Activated CD8-positive, alpha-beta T cell treated with anti-CD3 and anti-CD28 coated beads, Interleukin-2, amount 10 ng/mL, durations not matched to agents 7 days and 5 days (primary cell): ENCODE measurements around the gene TJP3. TPM values are rescaled to one million over a fixed set of nuclear protein-coding genes. Genes with fewer than 3 reads are reported as not detected.
A peak's percentile ranks its signal among the peaks of the same experiment; 100 is the strongest.

ENCODE experiments used
- ATAC-seq: fragments of 150-1000 bp; cut with Tn5 transposase; one replicate; pipeline ENCODE4 v1.10.0; 2021; ENCODE audit warnings: moderate library complexity
- CTCF ChIA-PET: fragments of 350-600 bp; sonication (Branson Sonifier 250); formaldehyde crosslinking; loops from one replicate; lab custom pipeline; 2021; ENCODE audit warnings: antibody characterized with exemption; lab: Charles Lee
- POLR2A ChIA-PET: fragments of 350-600 bp; sonication (Branson Sonifier 250); formaldehyde crosslinking; loops from one replicate; lab custom pipeline; 2021; ENCODE audit warnings: antibody characterized with exemption; lab: Charles Lee
- DNase-seq: peaks from one replicate; pipeline ENCODE4 v3.0.0-alpha.2; 2020
- H3K27ac Mint-ChIP-seq: one replicate; pipeline ENCODE4 v1.8.0; 2021; ENCODE audit warnings: mild to moderate bottlenecking, mixed read lengths
- H3K27me3 Mint-ChIP-seq: one replicate; pipeline ENCODE4 v1.8.0; 2021; ENCODE audit warnings: low read depth, mixed read lengths
- H3K36me3 Mint-ChIP-seq: one replicate; pipeline ENCODE4 v1.8.0; 2021; ENCODE audit warnings: low read depth, mixed read lengths
- H3K4me1 Mint-ChIP-seq: one replicate; pipeline ENCODE4 v1.8.0; 2021; ENCODE audit warnings: low read depth, mixed read lengths
- H3K4me3 Mint-ChIP-seq: one replicate; pipeline ENCODE4 v1.8.0; 2021; ENCODE audit warnings: mild to moderate bottlenecking, mixed read lengths
- H3K9me3 Mint-ChIP-seq: one replicate; pipeline ENCODE4 v1.8.0; 2022; ENCODE audit warnings: mixed read lengths; ENCODE audit not compliant: insufficient read depth
- total RNA-seq, 2 experiments: library from RNA; stranded (reverse); gene quantifications; one replicate each; pipeline ENCODE4 v1.2.3, GENCODE V29; 2021

Gene TJP3
- total RNA-seq, 2 experiments from 2014 or later = 1.3 TPM

DNA sequence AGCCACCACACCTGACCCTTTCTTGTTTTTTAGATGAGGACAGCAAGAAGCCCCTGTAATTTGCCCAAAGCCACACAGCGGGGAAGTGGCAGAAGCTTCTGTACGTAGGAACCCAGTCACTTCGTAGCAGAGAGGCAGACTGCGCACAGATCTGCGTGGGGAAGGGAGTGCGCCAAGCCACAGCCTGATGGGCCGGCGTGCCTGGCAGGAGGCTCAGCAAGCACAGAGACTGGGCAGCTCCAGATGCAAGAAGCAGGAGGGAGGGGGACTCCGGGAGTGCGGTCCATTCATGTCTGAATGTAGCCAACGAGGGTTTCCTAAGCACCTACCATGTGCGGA lies 347 bp upstream of the TJP3 start:
- Mint-ChIP-seq H3K4me3 (no peak overlapping the region), H3K9me3 (no peaks in the 10 kb centered on the region), H3K4me1 (no peaks in the 10 kb centered on the region), H3K36me3 (no peaks in the 10 kb centered on the region), H3K27ac (no peak overlapping the region), H3K27me3 (no peaks in the 10 kb centered on the region)
- no peak for ATAC-seq
- CTCF ChIA-PET = interaction anchor here (1.0 to 1.6 kb wide), 3 partner anchors 42 to 114 kb away, joined by 3 to 4 read pairs (median 4); partner anchors contain the start of gene MRPL54
- POLR2A ChIA-PET = no interaction called here
- no peak for DNase-seq

DNA sequence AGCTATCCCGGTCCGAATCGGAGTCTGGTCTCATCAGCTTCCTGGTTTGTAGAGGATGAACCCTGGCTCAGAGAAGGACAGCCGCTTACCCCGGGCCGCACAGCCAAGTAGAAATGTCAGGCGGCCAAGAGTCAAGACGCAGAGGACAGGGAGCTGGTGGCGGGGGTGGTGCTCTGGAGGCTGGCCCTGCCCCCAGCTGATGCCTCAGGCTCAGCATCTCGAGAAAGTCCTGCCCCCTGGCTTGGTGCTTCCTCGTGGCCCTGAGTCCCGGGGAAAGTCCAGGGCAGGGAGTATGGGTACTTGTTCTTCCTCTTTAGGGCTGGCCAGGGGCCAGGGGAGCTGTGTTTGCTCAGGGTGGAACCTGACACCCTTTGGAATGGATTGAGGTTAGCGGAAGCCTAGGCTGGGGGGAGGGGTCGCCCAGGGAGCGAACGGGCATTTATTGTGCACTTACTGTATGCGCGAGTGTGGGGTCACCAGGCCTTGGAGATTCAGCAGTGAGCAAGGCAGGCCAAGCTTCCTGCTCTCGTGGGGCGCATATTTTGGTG lies 2.2 kb downstream of the TJP3 start:
- Mint-ChIP-seq H3K27ac (no peak overlapping the region), H3K9me3 (no peaks in the 10 kb centered on the region), H3K36me3 (no peaks in the 10 kb centered on the region), H3K4me3 (no peak overlapping the region), H3K27me3 (no peaks in the 10 kb centered on the region), H3K4me1 (peaks cover 3% of the 10 kb centered on the region)
- POLR2A ChIA-PET = interaction anchor here (0.7 kb wide), 1 partner anchor 13 kb away, joined by 3 read pairs; no protein-coding TSS in a partner anchor
- CTCF ChIA-PET = interaction anchor here (1.0 kb wide), 1 partner anchor 10 kb away, joined by 3 read pairs; the partner anchor contains the start of gene PIP5K1C
- DNase-seq (no peak), ATAC-seq (no peak)

DNA sequence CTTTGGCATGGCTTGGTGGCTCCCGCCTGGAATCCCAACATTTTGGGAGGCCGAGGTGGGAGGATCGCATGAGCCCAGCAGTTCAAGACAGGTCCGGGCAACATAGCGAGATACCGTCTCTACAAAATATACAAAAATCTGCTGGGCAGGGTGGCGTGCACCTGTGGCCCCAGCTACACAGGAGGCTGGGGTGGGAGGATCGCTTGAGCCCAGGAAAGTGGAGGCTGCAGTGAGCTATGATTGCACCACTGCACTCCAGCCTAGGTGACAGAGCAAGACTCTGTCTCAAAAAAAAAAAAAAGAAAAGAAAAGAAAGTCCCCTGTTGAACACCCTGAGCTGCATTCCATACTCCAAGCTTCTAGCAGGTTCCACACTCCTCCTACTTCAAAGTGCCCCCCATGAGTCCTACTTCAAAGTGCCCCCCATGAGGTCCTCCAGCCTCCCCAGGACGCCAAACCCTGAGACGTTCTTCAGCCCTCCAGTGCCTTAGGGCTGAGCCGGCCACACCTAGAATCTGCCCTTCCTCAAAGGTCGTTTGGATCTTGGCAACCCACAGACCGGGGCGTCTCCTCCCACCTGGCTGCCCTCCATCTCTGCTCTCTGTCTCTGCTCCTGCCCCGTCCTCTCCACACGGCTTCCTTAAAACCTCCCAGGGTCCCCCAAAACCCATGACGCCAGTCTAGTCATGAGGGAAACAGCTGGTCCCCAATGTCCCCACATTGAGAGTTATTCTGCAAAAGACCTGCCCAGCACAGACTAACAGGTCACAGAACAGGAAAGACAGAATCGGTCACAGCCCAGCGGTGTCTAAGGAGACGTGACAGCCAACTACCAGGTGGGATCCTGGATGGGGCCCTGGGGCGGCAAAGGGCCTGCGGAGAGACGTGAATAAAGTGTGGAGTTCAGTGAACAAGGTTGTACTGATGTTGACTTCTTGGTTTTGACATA lies 4.8 kb downstream of the TJP3 start:
- Mint-ChIP-seq H3K9me3 (no peaks in the 10 kb centered on the region), H3K4me3 (no peak overlapping the region), H3K36me3 (no peaks in the 10 kb centered on the region), H3K4me1 (peaks cover 3% of the 10 kb centered on the region), H3K27ac (no peak overlapping the region), H3K27me3 (no peaks in the 10 kb centered on the region)
- no peak for ATAC-seq
- ChIA-PET POLR2A (no interaction called here), CTCF (no interaction called here)
- no peak for DNase-seq

DNA sequence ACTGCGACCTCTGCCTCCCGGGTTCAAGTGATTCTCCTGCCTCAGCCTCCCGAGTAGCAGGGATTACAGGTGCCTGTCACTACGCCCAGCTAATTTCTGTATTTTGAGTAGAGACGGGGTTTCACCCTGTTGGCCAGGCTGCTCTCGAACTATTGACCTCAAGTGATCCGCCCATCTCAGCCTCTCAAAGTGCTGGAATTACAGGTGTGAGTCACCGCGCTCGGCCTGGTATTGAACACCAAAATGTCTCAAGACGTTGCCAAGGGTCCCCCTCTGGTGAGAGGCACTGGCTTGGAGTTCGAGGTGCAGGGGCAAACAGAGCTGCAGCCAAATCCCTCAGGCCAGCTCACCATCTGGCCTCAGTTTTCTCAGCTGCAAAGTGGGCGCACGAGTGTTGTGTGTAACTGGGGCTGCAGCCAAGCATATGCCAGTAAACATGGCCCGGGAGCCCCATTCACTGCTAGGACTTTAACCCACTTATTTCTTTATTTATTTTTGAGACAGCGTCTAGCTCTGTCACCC lies 8.0 kb downstream of the TJP3 start:
- Mint-ChIP-seq H3K27ac (no peak overlapping the region), H3K4me3 (no peak overlapping the region), H3K9me3 (no peaks in the 10 kb centered on the region), H3K27me3 (no peaks in the 10 kb centered on the region), H3K4me1 (peaks cover 5% of the 10 kb centered on the region), H3K36me3 (no peaks in the 10 kb centered on the region)
- ChIA-PET POLR2A (no interaction called here), CTCF (no interaction called here)
- ATAC-seq (no peak), DNase-seq (no peak)

DNA sequence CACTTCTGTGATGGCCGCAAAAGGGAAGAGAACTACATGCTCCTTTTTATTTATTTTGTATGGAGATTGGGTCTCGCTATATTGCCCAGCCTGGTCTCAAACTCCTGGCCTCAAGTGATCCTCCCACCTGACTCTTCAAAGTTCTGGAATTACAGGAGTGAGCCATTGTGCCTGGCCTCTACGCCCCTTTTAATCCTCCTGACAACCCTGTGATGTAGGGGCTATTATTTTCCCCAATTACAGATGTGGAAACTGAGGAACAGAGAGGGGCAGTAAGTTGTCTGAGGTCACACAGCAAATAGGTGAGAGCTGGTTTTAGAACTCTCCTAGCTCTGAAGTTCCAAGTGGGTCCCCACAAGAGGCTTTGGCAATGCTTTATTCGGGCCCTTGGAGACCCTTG lies 11.7 kb downstream of the TJP3 start:
- H3K4me3 Mint-ChIP-seq = no peak overlapping the region
- ATAC-seq = no peak
- peaks cover 12% of the 10 kb centered on the region for H3K4me1 Mint-ChIP-seq
- peaks cover 14% of the 10 kb centered on the region for H3K27me3 Mint-ChIP-seq
- no peaks in the 10 kb centered on the region for H3K36me3 Mint-ChIP-seq
- POLR2A ChIA-PET = interaction anchor here (1.1 kb wide), 1 partner anchor 43 kb away, joined by 3 read pairs; the partner anchor contains the start of gene MRPL54
- no peak overlapping the region for H3K27ac Mint-ChIP-seq
- DNase-seq = no peak
- CTCF ChIA-PET = interaction anchor here (1.1 kb wide), 1 partner anchor 102 kb away, joined by 5 read pairs; no protein-coding TSS in a partner anchor
- H3K9me3 Mint-ChIP-seq = no peaks in the 10 kb centered on the region

DNA sequence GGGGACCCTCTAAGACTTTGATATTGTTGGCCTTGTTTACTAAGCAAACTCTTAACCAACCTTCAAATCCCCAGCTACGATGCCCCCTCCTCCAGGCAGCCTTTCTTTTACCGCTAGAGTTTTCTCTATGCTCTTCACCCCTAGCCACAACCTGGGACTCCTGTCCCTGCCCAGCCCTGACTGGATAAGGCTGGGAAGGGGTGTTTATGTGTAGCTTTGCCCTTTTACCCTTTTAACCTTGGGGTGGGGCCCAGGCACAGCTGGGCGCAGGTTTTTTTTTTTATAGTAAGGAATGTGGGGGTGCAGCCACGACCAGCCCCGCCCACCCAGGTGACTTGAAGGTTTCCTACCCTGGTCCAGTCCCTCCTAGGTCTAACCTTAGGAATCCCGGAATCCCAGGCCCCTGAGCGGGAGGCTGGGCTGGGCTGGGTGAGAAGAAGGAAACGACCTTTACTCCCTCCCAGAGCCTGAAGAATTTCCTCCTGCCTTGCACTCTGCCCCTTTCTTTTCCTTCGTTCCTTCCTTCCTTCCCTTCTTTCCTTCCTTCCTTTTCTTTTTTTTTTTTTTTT lies 12.2 kb downstream of the TJP3 start:
- no peaks in the 10 kb centered on the region for H3K36me3 Mint-ChIP-seq
- no peak overlapping the region for H3K27ac Mint-ChIP-seq
- no peak for ATAC-seq
- peaks cover 19% of the 10 kb centered on the region for H3K27me3 Mint-ChIP-seq
- ChIA-PET POLR2A (no interaction called here), CTCF (interaction anchor here (1.1 kb wide), 1 partner anchor 102 kb away, joined by 5 read pairs; no protein-coding TSS in a partner anchor)
- H3K4me1 Mint-ChIP-seq = peaks cover 16% of the 10 kb centered on the region
- DNase-seq = no peak
- H3K9me3 Mint-ChIP-seq = no peaks in the 10 kb centered on the region
- no peak overlapping the region for H3K4me3 Mint-ChIP-seq

DNA sequence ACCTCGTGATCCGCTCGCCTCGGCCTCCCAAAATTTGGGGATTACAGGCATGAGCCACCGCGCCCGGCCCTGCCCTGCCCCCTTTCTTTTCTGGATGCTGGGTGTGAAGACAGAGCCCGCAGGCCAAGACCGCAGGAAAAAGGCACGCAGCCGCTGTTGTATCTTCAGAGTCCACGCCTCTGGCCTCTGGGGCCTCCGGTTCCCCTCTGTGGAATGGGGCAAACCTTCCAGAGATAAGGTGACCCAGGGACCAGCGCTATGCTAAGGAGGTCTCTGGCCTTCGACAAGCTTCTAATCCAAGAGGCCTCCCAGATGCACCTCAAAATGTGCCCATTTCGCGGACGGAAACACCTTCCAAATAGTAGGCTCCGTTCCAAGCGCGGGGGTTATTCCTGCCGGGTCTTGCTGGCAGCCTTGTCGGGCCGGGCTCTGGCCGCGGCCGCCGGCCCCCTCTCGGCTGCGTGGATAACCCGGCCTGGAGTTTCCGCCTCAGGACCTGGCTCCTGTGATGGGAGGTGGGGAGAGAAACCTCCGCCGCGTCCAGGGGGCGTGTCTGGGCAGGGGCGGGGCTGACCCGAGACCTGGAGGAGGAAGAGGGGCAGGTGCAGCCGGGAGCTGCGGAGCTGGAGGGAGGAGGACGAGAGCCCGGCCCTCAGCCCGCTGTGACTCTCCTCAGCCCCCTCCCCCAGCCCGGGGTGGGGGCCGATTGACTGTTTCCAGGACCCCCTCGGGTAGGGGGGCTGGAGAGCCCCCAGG lies 13.1 kb downstream of the TJP3 start:
- DNase-seq = peak; percentile 85
- peaks cover 19% of the 10 kb centered on the region for H3K27me3 Mint-ChIP-seq
- ChIA-PET CTCF (interaction anchor here (1.2 kb wide), 1 partner anchor 101 kb away, joined by 3 read pairs; no protein-coding TSS in a partner anchor), POLR2A (interaction anchor here (0.6 kb wide), 1 partner anchor 17 kb away, joined by 3 read pairs; no protein-coding TSS in a partner anchor)
- no peaks in the 10 kb centered on the region for H3K9me3 Mint-ChIP-seq
- H3K36me3 Mint-ChIP-seq = no peaks in the 10 kb centered on the region
- H3K4me1 Mint-ChIP-seq = peaks cover 16% of the 10 kb centered on the region
- peak overlapping the region; percentile 51 for H3K4me3 Mint-ChIP-seq
- H3K27ac Mint-ChIP-seq = no peak overlapping the region
- ATAC-seq = peak; percentile 80

DNA sequence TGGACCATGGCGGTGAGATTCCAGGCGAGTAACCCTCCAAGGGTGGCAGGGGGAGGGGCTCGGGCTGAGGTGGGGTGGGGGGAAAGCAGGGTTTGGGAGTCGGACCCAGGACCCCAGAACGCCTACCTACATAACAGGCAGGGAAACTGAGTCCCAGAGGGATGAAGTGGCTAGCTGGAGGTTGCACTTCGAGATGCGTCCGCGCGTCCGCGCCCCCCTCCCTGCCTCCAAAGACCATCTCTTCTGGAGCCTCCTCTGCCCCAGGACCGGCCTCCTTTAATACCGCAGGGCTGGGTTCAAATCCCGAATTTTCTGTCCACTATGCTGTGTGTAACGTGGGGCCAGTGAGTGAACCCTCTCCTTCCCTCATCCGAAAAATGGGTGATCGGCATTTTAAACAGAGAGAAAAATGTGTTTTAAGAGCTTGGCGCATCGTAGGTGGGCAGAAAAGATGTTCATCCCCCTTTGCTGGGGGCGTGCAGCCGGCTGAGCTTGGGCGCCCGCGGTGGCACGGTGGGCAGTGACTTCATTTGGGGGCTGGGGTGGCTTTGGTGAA lies 13.8 kb downstream of the TJP3 start:
- ChIA-PET POLR2A (no interaction called here), CTCF (interaction anchor here (1.2 kb wide), 1 partner anchor 100 kb away, joined by 3 read pairs; no protein-coding TSS in a partner anchor)
- ATAC-seq = no peak
- H3K27me3 Mint-ChIP-seq = peaks cover 19% of the 10 kb centered on the region
- no peak overlapping the region for H3K4me3 Mint-ChIP-seq
- peaks cover 16% of the 10 kb centered on the region for H3K4me1 Mint-ChIP-seq
- DNase-seq = no peak
- no peak overlapping the region for H3K27ac Mint-ChIP-seq
- H3K36me3 Mint-ChIP-seq = no peaks in the 10 kb centered on the region
- H3K9me3 Mint-ChIP-seq = no peaks in the 10 kb centered on the region

DNA sequence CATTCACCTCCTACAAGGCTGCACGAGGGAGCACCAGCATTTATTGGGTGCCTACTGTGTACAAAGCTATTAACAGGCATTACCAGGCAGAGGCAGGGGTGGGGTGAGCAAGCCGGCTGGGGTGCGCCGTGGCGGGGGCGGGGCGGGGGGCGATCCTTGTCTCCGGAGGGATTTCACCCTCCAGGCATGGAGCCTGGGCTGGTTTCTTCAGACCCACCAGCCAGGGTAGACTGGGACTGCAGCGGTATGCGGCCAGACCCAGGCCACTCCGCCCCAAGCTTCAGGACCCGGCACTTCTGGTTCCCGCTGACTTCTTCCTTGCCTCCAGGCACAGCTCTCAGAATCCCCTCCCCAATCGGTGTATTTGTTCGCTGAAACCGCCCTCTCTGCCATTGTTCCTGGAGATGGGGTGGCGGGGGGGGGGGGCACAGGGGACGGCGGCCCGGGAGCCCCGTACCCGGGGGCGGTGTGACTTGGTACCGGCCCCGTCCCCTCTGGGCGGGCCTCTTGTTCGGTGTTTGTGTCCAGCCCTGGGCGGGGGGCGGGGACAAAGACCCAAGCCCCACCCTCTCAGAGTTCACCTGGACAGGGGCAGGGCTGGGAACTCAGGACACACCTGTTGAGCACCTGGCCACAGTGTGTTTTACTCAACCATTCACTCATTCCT lies 14.4 kb downstream of the TJP3 start:
- ATAC-seq = no peak
- ChIA-PET POLR2A (no interaction called here), CTCF (interaction anchor here (1.2 kb wide), 1 partner anchor 100 kb away, joined by 3 read pairs; no protein-coding TSS in a partner anchor)
- no peak for DNase-seq
- Mint-ChIP-seq H3K27me3 (peaks cover 19% of the 10 kb centered on the region), H3K4me3 (no peak overlapping the region), H3K4me1 (peaks cover 16% of the 10 kb centered on the region), H3K9me3 (no peaks in the 10 kb centered on the region), H3K36me3 (no peaks in the 10 kb centered on the region), H3K27ac (no peak overlapping the region)

DNA sequence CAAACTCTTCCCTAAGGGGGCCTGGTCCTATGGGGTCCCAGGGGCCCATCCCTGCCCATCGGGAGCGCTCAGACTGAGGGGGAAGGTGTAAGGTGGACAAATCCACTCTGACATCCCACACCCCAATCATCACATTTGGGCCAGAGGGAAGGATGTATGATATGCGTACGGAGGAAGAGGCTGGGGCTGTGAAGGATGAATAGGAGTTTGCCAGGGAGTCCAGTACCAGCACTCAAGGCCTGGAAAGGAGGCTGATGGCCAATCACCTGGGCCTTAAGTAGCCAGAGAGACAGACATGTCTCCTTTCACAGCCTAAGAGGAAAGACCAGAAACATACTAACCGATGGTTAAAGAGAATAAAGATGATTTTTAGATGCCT lies 14.9 kb downstream of the TJP3 start:
- DNase-seq (no peak), ATAC-seq (no peak)
- Mint-ChIP-seq H3K27me3 (peaks cover 19% of the 10 kb centered on the region), H3K4me1 (peaks cover 16% of the 10 kb centered on the region), H3K9me3 (no peaks in the 10 kb centered on the region), H3K36me3 (no peaks in the 10 kb centered on the region), H3K4me3 (no peak overlapping the region), H3K27ac (no peak overlapping the region)
- CTCF ChIA-PET = no interaction called here
- POLR2A ChIA-PET = interaction anchor here (0.5 kb wide), 1 partner anchor 13 kb away, joined by 3 read pairs; no protein-coding TSS in a partner anchor
